ENCODE results near the gene ADAMTS10. TPM values are rescaled to one million over a fixed set of nuclear protein-coding genes. Genes with fewer than 3 reads are reported as not detected.
A peak's percentile ranks its signal among the peaks of the same experiment; 100 is the strongest.
"Not testable (repeated sequence)": the region's sequence is repeated elsewhere in the genome, so short reads cannot be mapped to it uniquely, and the experiment has no call there.

Gene ADAMTS10
- total RNA-seq, 6 experiments from 2014 or later: 5.0 to 12.2 (median 9.3) TPM

GRCh38 chr19:8618751-8619150 lies 8.2 kb upstream of the ADAMTS10 start:
- Histone ChIP-seq H3K27ac (no peak overlapping the region), H3K4me3 (no peak overlapping the region), H3K9me3 (no peaks in the 10 kb centered on the region), H3K27me3 (no peaks in the 10 kb centered on the region), H3K4me1 (peaks cover 0 to 10% (median 0%) of the 10 kb centered on the region in 4 donors), H3K36me3 (no peaks in the 10 kb centered on the region)
- ATAC-seq (no peak), DNase-seq (no peak)
- 72% methylated on average over 5 of the region's 8 CpGs for WGBS (ENCODE audit: insufficient coverage, low coverage, low lambda C conversion rate, missing lambda C conversion rate)
- TF ChIP-seq, protein P1, sequence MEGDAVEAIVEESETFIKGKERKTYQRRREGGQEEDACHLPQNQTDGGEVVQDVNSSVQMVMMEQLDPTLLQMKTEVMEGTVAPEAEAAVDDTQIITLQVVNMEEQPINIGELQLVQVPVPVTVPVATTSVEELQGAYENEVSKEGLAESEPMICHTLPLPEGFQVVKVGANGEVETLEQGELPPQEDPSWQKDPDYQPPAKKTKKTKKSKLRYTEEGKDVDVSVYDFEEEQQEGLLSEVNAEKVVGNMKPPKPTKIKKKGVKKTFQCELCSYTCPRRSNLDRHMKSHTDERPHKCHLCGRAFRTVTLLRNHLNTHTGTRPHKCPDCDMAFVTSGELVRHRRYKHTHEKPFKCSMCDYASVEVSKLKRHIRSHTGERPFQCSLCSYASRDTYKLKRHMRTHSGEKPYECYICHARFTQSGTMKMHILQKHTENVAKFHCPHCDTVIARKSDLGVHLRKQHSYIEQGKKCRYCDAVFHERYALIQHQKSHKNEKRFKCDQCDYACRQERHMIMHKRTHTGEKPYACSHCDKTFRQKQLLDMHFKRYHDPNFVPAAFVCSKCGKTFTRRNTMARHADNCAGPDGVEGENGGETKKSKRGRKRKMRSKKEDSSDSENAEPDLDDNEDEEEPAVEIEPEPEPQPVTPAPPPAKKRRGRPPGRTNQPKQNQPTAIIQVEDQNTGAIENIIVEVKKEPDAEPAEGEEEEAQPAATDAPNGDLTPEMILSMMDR (IDR thresholded peaks at IDR 0.05): no peak
- no peak for TF ChIP-seq POLR2A (IDR thresholded peaks at IDR 0.05)
- intact Hi-C loops (cut with DNase I): no loop called here

GRCh38 chr19:8617984-8618383 lies 7.5 kb upstream of the ADAMTS10 start:
- Histone ChIP-seq H3K9me3 (no peaks in the 10 kb centered on the region), H3K4me3 (no peak overlapping the region), H3K27me3 (no peaks in the 10 kb centered on the region), H3K4me1 (peaks cover 0 to 10% (median 0%) of the 10 kb centered on the region in 4 donors), H3K36me3 (no peaks in the 10 kb centered on the region), H3K27ac (no peak overlapping the region)
- no peak for ATAC-seq
- intact Hi-C loops (cut with DNase I): no loop called here
- TF ChIP-seq POLR2A (IDR thresholded peaks at IDR 0.05): no peak
- 72% methylated on average over 3 of the region's 4 CpGs for WGBS (ENCODE audit: insufficient coverage, low coverage, low lambda C conversion rate, missing lambda C conversion rate)
- DNase-seq: no peak

DNA sequence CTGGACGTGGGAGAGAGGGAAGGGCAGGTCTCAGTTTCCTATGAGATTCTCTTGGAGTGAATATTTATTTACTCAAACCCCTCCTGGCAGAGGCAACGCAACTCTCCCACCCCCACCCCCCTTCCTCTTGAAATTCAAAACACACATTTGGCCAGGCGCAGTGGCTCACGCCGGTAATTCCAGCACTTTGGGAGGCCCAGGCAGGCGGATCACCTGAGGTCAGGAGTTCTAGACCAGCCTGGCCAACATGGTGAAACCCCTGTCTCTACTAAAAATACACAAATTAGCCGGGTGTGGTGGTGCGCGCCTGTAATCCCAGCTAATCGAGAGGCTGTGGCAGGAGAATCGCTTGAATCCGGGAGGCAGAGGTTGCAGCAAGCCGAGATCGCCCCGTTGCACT lies 6.8 kb upstream of the ADAMTS10 start:
- H3K4me3 ChIP-seq; ATAC-seq; intact Hi-C loops (cut with DNase I); H3K36me3 ChIP-seq; H3K9me3 ChIP-seq; H3K27me3 ChIP-seq; H3K27ac ChIP-seq; DNase-seq: not testable (repeated sequence)
- WGBS (ENCODE audit: insufficient coverage, low coverage, low lambda C conversion rate, missing lambda C conversion rate): 53% methylated on average over 7 of the region's 15 CpGs
- H3K4me1 ChIP-seq: peaks cover 0 to 10% (median 0%) of the 10 kb centered on the region in 4 donors

- DNase-seq (no peak), ATAC-seq (no peak)
- WGBS (ENCODE audit: insufficient coverage, low coverage, low lambda C conversion rate, missing lambda C conversion rate): 84% methylated on average over 6 of the region's 6 CpGs
- Histone ChIP-seq H3K36me3 (no peaks in the 10 kb centered on the region), H3K27me3 (no peaks in the 10 kb centered on the region), H3K4me1 (peaks cover 0 to 10% (median 0%) of the 10 kb centered on the region in 4 donors), H3K4me3 (no peak overlapping the region), H3K9me3 (no peaks in the 10 kb centered on the region), H3K27ac (no peak overlapping the region)
- intact Hi-C loops (cut with DNase I): no loop called here
- TF ChIP-seq, protein P1 (IDR thresholded peaks at IDR 0.05): no peak
- no peak for TF ChIP-seq POLR2A (IDR thresholded peaks at IDR 0.05)
These were observed 6.3 kb upstream of the ADAMTS10 start for GRCh38 chr19:8616861-8617260.

DNA sequence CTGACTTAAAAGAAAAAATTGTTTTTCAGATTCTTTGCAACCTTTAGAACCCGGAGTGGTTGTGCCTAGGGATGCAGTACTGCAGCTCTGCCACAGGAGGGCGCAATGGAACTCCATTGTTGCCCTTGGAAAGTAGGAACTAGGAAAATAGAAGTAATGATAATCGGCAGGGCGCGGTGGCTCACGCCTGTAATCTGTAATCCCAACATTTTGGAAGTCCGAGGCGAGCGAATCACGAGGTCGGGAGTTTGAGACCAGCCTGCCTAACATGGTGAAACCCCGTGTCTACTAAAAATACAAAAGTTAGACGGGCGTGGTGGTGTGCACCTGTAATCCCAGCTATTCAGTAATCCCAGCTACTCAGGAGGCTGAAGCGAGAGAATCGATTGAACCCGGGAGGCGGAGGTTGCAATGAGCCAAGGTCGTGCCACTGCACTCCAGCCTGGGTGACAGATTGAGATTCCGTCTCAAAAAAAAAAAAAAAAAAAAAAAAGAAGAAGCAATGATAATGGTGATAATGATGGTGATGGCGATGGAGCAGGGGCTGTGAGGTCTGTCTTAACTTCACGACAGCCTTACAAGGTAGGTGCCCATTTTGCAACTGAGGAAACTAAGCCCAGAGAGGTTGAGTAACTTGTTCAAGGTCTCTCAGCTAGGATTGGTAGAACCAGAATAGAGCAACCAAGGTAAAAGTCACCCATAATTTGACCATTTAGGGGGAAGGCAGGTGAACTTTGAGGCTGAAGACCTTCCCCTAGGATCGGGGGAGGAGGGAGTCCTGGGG lies 5.5 kb upstream of the ADAMTS10 start:
- Histone ChIP-seq H3K27me3 (no peaks in the 10 kb centered on the region), H3K36me3 (no peaks in the 10 kb centered on the region), H3K4me1 (peaks cover 0 to 10% (median 0%) of the 10 kb centered on the region in 4 donors), H3K27ac (no peak overlapping the region), H3K9me3 (no peaks in the 10 kb centered on the region), H3K4me3 (peak overlapping the region in 2 of 3 donors; percentile 24 to 28)
- intact Hi-C loops (cut with DNase I): no loop called here
- ATAC-seq (peak; percentile 85 to 96 (median 89)), DNase-seq (peak; percentile 69 to 78 (median 69))
- 8% methylated on average over 22 of the region's 23 CpGs for WGBS (ENCODE audit: insufficient coverage, low coverage, low lambda C conversion rate, missing lambda C conversion rate)
- TF ChIP-seq POLR2A (IDR thresholded peaks at IDR 0.05): no peak
- TF ChIP-seq, protein P1 (IDR thresholded peaks at IDR 0.05): peak; percentile 90 to 98 (median 97)

Data from right lobe of liver (tissue), 6 donors.